ENCODE measurements around the gene PCSK4. TPM values are rescaled to one million over a fixed set of nuclear protein-coding genes. Genes with fewer than 3 reads are reported as not detected.

Gene PCSK4
- total and polyA plus RNA-seq, 2 of the 4 experiments (the other 2 are of a cell fraction) = 0.72 to 1.7 TPM

GRCh38 chr19:1466018-1466460 lies 24.1 kb downstream of the PCSK4 start:
- no peak overlapping the region for H4K5ac ChIP-seq (ENCODE audit: low read depth, low read length)
- DNase-seq (no peak), ATAC-seq (ENCODE audit: low read depth) (no peak)
- peaks cover 52% of the 10 kb centered on the region for H3K27me3 ChIP-seq (ENCODE audit: control insufficient read depth, insufficient read depth, low read length)
- H2AFZ ChIP-seq (replicated peaks; ENCODE audit: low read length, poor library complexity) = no peak overlapping the region
- intact Hi-C loops (cut with micrococcal nuclease) (no loop called here), in situ Hi-C loops (cut with MboI; ENCODE audit: low sequenced_read_pairs) (no loop called here), dilution Hi-C loops (cut with HindIII; ENCODE audit: low sequenced_read_pairs, unreplicated experiment) (no loop called here)
- H3K36me3 ChIP-seq (ENCODE audit: control insufficient read depth, insufficient read depth, low read length) = peaks cover under 1% of the 10 kb centered on the region; the same call in 1 of the 2 replicates
- no peaks in the 10 kb centered on the region; the same call in 1 of the 2 replicates for H3K9me3 ChIP-seq (ENCODE audit: control insufficient read depth, insufficient read depth, low read length)
- H3K4me2 ChIP-seq (ENCODE audit: low read depth, low read length) = no peak overlapping the region
- peaks cover 53% of the 10 kb centered on the region for H4K20me1 ChIP-seq (ENCODE audit: insufficient read depth, low read length)
- H2BK15ac ChIP-seq (ENCODE audit: low read depth, low read length) = no peak overlapping the region
- no peak overlapping the region for H3K9ac ChIP-seq (ENCODE audit: low read depth, low read length)
- H3K79me1 ChIP-seq (ENCODE audit: low read depth in 1 of 2, low read length in 2 of 2) = no peaks in the 10 kb centered on the region
- H3K9me1 ChIP-seq (ENCODE audit: insufficient read depth, low read length) = no peaks in the 10 kb centered on the region
- H2AK9ac ChIP-seq (replicated peaks; ENCODE audit: low read depth, low read length, poor library complexity) = peak overlapping the region; percentile 42
- H3K18ac ChIP-seq (ENCODE audit: low read depth, low read length) = no peak overlapping the region
- POLR2A ChIA-PET (ENCODE audit: unreplicated experiment) = no interaction called here
- TF ChIP-seq FOS (IDR thresholded peaks at IDR 0.05; ENCODE audit: low read depth, low read length) (no peak), NFE2L2 (IDR thresholded peaks at IDR 0.05; ENCODE audit: low read depth, low read length) (no peak), CHD1 (IDR thresholded peaks at IDR 0.05; ENCODE audit: low read depth, low read length) (no peak), POLR2A (IDR thresholded peaks at IDR 0.05; ENCODE audit: low read depth, low read length) (no peak), RAD21 (IDR thresholded peaks at IDR 0.05; ENCODE audit: low read length) (no peak), ELK1 (IDR thresholded peaks at IDR 0.05; ENCODE audit: borderline replicate concordance, low read depth, low read length) (no peak), SMC3 (IDR thresholded peaks at IDR 0.05; ENCODE audit: low read depth, low read length) (no peak), MXI1 (IDR thresholded peaks at IDR 0.05; ENCODE audit: borderline replicate concordance, low read depth, low read length) (no peak), CTCF (conservative IDR thresholded peaks at IDR 0.05; ENCODE audit: low read depth, low read length) (no peak), MAZ (IDR thresholded peaks at IDR 0.05; ENCODE audit: borderline replicate concordance, low read depth, low read length) (no peak), CEBPB (IDR thresholded peaks at IDR 0.05; ENCODE audit: low read depth, low read length) (no peak), BHLHE40 (IDR thresholded peaks at IDR 0.05; ENCODE audit: low read depth, low read length) (no peak), USF2 (IDR thresholded peaks at IDR 0.05; ENCODE audit: low read depth, low read length) (no peak), RFX5 (IDR thresholded peaks at IDR 0.05; ENCODE audit: low read depth, low read length) (no peak), RCOR1 (IDR thresholded peaks at IDR 0.05; ENCODE audit: insufficient replicate concordance, low read length) (no peak), MAFK (IDR thresholded peaks at IDR 0.05; ENCODE audit: low read depth, low read length) (no peak)
- no peak overlapping the region for H3K56ac ChIP-seq (ENCODE audit: extremely low read depth, insufficient read depth, low read length)
- H3K23ac ChIP-seq (ENCODE audit: low read depth, low read length) = no peak overlapping the region
- no peak overlapping the region for H2BK120ac ChIP-seq (ENCODE audit: low read depth, low read length)
- no peak overlapping the region for H4K91ac ChIP-seq (ENCODE audit: insufficient read depth, low read depth, low read length)
- H2BK5ac ChIP-seq (ENCODE audit: low read depth, low read length, poor library complexity, severe bottlenecking) = no peak overlapping the region
- H4K8ac ChIP-seq (ENCODE audit: low read depth in 2 of 2, low read length in 2 of 2) = no peak overlapping the region
- no peak overlapping the region for H2BK20ac ChIP-seq (ENCODE audit: low read depth, low read length)
- no peak overlapping the region for H3K4ac ChIP-seq (ENCODE audit: low read depth, low read length)
- H3K27ac ChIP-seq (ENCODE audit: insufficient read depth, low read length) = no peak overlapping the region
- CTCF ChIA-PET = interaction anchor here (0.6 to 0.7 kb wide), 2 partner anchors 11 to 15 kb away, joined by 3 read pairs; no protein-coding TSS in a partner anchor
- H3K4me3 ChIP-seq (ENCODE audit: insufficient read depth, low read depth, low read length) = no peak overlapping the region
- H3K4me1 ChIP-seq (ENCODE audit: control insufficient read depth, insufficient read depth, low read length) = peaks cover 19% of the 10 kb centered on the region
- BruUV-seq (replicated peaks) = no TSS peak
- H2AK5ac ChIP-seq (ENCODE audit: low read depth, low read length) = no peak overlapping the region
- WGBS, 2 experiments (ENCODE audit: extremely low coverage in 2 of 2, insufficient read length in 1 of 2) = 60% methylated on average over 28 of the region's 41 CpGs; no CpG with 5 or more reads in 1 of the 2 experiments
- no peak overlapping the region for H3K14ac ChIP-seq (replicated peaks; ENCODE audit: low read depth, low read length)

Measured in IMR-90 (cell line).